ENCODE measurements around the gene DACT1.
A peak's percentile ranks its signal among the peaks of the same experiment; 100 is the strongest.

The DACT1 gene

DNA sequence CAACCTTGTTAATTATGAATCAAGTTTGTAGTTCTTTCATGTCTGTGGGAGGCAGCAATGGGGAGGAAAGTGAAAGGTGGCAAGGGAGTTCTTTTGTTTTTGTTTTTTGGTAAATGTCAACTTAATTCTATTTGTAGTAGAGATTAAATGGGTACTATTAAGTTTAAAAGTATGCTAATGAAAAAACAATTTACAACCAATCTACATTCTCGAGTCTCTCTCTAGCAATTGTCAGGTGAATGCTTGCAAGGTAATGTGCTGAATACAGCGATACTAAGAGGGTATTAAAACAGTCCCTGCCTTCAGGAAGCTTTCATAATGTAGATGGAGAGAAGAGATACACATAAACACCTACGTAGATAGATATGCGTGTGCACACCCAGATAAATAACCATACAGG is 1.6 kb upstream of the DACT1 start:
- DNase-seq (ENCODE audit: low read depth), result no peak

DNA sequence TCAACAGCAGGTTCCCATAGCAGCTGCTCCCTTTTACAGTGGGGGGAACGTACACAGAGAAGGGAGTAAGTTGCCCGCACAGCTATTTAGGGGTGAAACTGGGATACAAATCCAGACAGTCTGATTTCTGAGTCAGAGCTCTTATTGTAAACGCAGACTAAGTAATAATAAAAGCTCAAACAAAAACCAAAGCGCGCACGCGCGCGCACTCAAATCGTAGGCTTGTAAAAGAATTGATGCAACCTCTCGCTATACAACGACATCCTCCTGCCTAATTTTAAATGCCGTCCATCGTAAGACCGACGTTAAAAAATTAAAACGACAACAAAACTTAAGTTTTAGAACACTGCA is 747 bp upstream of the DACT1 start:
- DNase-seq (ENCODE audit: low read depth), result peak; percentile 37

DNA sequence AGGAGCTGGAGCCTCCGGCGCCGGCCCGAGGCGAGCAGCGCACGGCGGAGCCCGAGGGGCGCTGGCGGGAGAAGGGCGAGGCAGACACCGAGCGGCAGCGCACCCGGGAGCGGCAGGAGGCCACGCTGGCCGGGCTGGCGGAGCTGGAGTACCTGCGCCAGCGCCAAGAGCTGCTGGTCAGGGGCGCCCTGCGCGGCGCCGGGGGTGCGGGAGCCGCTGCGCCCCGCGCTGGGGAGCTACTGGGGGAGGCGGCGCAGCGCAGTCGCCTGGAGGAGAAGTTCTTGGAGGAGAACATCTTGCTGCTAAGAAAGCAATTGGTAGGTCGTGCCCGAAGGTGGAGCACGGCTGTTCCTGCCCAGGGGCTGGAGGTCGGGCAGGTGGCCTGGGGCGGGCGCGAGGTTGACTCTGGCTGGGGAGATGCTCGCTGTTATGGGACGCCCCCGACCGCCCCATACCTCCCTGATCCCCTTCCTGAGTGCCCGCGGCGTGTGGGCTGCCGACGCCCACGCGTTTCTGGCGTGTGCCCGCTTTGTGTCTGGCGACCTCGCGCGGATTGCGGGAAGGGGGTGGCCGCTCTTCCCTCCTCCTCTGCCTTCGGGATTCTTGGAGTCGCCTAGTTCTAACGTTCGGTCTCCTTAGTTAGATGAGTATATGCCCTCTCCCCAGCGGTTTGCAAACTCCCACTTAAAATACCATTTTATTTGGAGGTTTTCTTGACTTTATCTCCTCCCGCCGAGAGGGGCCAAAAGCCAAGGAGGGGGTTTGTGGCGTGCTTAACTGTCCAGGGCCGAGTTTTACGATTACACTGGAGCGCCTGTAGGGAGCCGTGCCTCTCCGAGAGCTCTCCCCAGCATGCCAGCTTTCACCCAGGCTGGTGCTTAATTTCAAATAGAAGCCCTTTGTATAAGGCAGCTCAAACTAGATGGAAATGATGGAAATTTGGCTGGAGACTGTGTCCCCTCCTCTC is 752 bp downstream of the DACT1 start:
- DNase-seq (ENCODE audit: low read depth), result no peak

DNA sequence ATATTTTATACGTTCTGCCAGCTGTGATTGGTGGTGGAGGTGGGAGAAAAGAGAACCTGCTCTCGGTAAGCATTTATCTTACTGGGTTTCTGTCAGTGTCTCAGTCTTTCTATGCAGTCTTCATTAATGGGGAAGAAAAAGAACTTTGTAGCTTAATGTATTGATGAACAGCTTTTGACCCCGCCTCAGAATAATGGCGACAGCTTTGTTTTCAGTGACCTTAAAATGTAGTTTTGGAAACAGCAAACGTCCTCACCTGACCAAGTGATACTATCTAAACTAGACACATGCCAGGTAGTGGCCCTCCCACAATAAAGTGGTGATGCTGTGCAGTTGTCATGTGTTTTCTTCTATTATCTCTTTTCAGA is 1.4 kb downstream of the DACT1 start:
- DNase-seq (ENCODE audit: low read depth), result no peak

DNA sequence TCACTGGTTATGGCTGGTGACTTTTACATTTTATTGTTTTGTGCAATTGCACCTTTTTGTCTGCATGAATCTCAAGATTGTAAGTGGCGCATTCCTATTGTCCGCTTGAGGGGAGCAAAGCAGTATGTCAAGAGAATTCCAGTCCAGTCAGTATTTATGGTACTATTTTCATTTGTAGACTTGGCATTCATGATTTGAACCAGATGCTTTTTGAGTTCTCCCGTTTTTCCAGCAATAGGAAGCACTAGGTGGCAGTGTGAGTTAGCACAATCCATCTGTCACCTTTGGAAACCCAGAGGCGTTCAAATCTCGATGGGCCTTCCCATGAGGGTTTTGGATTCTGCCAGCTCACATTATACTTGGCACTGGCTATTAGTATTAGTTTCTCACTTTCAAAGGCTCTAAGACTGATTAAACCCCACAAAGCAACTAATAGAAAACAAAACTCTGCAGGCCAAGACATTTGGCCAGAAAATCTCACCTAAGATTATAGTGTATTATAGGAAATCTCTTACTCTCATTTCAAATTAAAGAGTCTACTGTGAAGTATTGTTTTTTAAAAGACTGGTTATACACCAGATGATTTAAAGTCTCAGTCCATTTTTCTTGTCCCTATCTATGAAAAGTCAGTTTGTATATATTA is 2.2 kb downstream of the DACT1 start:
- peak; percentile 79 for DNase-seq (ENCODE audit: low read depth)

DNA sequence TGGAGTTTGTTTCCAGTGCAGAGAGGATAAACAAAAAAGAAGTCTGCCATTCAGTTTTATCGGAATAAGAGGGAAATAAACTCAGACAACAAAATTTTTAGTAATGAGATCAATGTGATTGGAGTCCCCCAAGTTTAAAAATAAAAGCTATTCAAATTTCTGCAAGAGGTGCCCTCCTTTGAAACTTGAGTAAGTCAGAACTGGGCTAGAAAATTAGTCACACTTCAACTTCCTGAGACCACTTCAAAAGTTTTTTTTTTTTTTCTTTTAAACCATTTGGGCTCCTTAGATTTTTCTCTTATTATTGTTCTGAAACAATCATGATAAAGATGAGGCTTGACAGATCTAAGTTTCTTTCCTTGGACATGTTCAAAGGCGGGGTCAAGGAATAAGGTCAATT is 3.2 kb downstream of the DACT1 start:
- DNase-seq (ENCODE audit: low read depth), result no peak

DNA sequence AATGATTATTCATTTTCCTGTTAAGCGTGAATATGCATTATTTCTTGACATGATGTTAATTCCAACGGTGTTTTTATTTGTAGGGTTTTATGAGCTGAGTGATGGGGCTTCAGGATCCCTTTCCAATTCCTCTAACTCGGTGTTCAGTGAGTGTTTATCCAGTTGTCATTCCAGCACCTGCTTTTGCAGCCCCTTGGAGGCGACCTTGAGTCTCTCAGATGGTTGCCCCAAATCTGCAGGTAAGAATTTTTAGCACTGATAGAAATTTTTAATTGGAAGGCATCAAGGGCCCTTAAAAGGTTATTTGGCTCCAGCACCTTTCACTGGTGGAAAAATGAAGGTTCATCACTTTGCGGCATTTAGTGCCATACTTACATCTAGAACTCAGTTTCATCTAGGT is 3.7 kb downstream of the DACT1 start:
- no peak for DNase-seq (ENCODE audit: low read depth)

DNA sequence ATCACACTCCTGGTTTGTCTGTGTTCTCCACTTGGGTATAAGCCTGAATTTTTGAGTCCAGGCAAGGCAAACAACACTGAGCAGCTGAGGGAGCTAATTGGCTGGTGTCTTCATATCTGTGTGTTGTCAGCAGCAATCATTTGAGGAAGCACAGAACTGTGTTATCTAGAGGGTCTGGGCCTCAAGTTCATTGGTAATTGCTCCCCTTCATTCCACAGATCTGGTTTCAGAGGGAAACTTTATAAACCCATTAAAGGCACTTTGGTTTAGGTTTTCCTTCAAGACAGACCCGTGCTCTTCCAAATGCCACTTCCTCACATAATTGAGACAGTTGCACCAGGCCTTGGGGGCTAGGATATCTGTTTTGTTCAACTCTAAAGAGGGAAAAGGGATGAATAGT is 5.6 kb downstream of the DACT1 start:
- no peak for DNase-seq (ENCODE audit: low read depth)

DNA sequence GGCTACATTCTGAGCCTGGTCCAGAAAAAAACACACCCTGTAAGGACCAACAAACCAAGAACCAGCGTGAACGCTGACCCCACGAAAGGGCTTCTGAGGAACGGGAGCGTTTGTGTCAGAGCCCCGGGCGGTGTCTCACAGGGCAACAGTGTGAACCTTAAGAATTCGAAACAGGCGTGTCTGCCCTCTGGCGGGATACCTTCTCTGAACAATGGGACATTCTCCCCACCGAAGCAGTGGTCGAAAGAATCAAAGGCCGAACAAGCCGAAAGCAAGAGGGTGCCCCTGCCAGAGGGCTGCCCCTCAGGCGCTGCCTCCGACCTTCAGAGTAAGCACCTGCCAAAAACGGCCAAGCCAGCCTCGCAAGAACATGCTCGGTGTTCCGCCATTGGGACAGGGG is 7.9 kb downstream of the DACT1 start:
- DNase-seq (ENCODE audit: low read depth), result no peak

DNA sequence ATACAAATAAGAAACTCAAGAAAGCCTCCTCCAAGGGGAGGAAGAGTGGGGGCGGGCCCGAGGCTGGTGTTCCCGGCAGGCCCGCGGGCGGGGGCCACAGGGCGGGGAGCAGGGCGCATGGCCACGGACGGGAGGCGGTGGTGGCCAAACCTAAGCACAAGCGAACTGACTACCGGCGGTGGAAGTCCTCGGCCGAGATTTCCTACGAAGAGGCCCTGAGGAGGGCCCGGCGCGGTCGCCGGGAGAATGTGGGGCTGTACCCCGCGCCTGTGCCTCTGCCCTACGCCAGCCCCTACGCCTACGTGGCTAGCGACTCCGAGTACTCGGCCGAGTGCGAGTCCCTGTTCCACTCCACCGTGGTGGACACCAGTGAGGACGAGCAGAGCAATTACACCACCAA is 8.7 kb downstream of the DACT1 start:
- DNase-seq (ENCODE audit: low read depth), result no peak

DNA sequence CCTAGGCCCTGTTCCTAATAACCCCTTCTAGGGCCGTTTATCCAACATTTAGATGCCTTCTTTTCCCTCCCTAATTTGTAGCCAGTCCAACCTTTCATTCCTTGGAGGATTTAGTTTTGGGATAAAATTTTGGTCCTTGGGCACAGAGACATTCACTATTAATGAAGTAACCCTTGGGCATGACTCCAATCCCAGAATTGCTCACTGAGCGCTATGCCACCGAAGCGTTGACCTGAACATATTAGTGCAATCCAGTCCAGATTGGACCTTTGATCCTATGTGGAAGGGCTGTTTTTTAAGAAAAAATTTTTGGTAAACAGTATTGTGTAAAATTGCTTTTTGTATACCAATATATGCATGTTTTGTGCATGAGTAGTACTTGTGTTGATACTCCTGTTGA is 10.0 kb downstream of the DACT1 start:
- no peak for DNase-seq (ENCODE audit: low read depth)

DNA sequence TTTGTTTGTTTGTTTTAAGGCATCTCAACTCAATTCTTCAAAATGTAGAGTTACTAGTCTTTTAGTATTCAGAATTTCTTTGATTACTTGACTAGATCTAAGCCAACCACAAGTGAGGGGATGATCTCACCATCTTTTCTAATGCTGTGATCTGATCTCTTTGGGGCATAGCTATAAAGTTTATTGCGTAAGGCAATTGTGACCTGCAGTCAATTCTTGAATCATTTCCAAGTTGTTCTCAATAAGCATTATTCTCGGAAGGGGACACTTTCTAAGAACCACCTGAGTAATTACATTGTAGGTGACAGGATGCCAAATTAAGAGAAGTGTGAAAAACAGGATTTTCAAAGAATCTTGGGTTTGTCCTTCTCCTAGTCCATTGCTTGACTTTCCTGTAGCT is 13.1 kb downstream of the DACT1 start:
- DNase-seq (ENCODE audit: low read depth), result no peak

DNA sequence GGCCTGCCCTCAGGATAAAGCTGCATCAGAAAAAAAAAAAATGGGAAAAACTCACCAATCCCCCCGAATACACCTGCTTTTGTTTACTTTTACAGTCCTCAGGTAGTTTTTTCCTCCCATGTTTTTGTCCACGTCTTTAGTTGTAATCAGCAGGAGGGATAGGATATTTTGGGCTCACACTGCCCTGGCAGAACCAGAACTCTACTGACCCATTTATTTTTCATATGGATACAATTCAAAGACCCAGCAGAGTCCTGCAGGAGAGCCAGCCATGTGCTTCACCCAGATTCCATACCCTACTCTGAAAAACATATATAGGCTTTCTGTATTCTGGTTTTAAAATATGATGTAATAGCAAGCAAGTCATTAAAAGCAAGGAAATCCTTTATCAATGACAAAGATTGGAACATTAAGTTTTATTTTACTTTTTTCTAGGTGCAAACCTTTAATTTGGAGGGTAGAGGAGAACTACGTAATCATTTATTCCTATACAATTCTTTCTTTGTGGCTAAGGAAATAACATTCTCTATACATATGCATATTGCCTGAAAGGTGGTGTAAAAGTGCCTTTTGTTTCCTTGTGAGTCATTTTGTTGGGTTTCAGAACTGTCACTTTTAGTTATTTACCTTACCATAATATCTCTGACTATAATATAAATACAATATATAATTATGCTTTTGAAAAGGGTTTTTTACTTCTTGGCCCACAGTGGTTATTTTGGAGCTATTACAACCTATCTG is 19.1 kb downstream of the DACT1 start:
- no peak for DNase-seq (ENCODE audit: low read depth)

DNA sequence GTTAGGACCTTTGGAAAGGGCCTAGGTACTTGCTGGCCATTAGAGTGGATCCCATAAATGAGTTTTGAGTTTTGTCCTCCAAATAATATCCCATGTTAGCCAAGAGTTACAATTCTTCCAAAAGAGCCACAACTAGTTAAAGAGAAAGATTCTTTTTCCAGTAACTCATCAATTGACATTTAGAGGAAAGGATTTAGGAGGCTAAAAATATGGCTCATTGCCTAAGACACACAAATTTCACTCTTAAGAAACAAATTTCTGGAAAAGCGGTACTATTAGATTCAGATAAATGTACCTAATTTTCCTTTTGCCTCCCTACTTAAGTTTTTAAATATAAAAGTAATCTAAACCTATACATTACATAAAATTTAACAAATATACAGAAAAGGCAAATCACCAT is 21.3 kb downstream of the DACT1 start:
- DNase-seq (ENCODE audit: low read depth), result no peak

DNA sequence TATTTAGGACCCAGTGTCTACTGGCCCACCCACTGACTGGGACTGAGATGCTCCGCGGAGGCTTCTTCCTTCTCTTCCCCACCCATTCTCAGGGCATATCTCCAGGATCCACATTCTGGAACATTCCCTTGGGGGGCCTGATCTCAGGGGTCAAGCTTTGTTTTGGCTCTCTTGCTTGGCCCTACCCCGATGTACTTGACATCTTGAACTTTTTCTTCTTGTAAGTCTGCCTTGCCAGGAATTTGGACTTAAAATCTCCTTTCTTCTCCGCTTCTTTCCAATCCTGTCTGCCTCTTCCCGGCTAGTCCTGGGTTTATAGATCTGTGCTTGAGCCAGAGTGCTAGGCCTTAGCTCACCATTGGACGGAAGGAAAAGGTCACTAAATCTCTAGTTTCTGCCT is 22.1 kb downstream of the DACT1 start:
- DNase-seq (ENCODE audit: low read depth), result no peak

DNA sequence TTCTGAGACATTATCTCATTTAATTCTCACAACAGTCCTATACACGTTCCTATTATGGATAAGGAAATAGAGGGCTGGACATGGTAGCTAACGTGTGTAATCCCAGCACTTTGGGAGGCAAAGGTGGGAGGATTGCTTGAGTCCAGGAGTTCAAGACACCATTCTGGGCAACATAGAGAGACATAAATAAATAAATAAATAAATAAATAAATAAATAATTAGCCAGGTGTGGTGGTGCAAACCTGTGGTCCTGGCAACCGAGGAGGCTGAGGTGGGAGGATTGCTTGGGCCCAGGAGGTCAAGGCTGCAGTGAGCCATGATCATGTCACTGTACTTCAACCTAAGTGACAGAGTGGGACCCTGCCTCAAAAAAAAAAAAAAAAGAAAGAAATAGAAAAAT is 22.6 kb downstream of the DACT1 start:
- no peak for DNase-seq (ENCODE audit: low read depth)

DNA sequence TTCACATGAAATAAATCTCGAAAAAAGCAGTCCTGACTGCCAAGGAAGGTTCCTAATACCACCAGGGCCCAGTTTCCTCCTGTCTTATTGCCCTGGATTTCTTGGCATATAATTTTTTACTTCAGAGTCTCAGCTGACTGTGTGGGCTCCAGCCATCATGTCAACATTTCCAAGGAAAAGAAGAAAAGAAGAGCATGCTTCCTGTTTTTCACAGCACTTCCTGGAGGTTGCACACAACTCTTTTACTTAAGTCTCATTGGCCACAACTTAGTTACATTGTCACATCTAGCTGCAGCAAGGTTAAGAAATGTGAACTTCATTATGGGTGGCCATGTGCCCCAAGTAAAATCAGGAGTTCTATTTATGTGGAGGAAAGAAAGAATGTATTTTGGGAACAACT is 24.3 kb downstream of the DACT1 start:
- DNase-seq (ENCODE audit: low read depth), result no peak

DNA sequence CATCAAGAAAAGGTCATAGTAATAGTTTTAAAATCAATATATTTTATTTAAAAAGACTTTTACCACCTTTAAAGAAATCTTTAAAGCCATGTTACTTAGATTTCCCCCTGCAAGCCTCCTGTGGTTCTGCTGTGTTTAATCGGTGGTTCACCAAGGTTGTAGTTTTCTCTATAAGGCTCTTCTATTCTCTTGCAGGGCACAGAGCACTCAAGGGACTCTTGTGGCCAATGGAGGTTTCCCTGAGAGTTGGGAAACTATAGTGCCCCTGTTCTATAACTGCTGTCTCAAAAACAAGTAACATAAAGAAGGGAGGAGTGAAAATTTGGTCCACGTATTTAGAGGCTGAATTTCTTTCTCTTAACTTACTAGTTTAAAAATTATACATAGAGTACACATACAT is 25.0 kb downstream of the DACT1 start:
- no peak for DNase-seq (ENCODE audit: low read depth)

DNA sequence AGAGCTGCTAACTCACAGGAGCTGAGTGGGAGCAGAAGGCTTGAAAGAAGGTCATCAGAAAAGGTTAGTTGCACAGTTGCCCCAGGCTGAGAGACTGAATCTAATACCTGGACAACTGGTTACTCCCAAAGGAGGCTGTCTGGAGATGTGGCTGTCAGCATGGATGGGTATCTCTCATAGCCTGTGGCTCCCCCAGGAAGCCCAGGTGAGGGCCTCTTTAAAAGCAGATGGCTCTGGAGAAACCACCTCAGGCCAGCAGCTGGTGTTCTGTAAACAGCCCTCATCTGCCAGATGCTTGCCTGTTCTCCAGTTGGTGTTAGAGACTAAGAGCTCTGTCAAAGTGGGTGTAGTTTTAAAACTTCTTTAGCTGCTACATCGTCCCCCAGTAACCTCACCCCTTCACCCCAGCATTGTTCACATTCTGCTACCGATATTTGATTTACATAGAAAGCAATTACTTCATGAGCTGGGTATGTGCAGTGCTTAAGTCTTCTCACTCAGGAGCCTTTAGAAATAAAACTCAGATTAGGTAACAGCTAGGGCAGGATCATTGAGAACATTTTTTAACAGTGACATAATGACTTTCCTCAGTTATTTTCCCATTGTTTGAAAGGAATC is 25.8 kb downstream of the DACT1 start:
- peak; percentile 42 for DNase-seq (ENCODE audit: low read depth)

DNA sequence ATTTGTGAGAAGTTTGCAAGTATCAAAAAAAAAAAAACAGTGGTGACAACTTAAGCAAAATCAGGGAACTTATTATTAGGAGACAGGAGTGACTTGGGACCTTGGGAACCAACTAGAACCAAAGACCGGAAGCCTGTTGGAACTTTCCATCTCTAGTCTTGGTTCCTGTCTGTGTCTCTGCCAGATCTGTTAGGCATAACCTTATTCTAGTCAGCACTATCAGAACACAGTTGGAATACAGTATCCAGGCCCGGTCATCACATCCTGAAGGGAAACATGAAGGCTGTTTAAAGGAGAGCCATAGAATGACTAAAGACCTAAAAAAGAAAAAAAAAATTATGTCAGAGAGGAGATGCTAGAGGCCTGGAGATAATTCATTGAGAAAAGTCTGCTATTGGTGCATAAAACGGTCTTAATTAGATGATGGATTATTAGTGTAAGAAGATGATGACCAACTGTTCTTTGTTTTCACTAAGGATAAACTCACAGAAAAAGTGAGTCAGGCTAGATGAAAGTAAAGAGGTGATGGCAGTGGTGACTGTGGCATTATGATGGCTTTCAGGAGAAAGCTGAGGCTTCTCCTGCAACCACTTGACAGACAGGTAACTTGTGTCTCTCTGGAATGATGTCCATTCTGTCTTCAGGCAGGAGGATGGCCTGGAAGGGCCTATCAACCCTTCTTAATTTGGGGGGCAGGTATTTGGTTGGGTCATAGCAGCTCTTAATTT is 28.2 kb downstream of the DACT1 start:
- DNase-seq (ENCODE audit: low read depth), result no peak

DNA sequence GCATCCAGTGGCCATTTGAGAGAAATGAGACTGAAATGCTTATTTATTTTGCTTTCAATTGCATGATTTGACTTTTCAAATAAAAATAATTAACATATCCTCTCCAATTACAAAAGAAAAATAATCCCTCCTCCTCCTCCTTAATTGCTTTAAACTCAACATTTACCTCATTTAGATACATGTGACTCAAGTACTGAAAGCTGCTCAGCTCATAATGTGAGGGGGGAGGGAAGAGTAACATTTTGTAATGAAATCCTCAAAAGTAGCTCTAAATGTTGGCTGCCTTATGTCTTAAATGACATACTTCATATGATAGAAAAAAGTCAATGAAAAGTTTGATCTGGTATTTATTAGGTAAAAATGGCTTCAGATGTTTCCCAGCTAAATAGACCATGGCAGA is 29.0 kb downstream of the DACT1 start:
- DNase-seq (ENCODE audit: low read depth), result no peak

DNA sequence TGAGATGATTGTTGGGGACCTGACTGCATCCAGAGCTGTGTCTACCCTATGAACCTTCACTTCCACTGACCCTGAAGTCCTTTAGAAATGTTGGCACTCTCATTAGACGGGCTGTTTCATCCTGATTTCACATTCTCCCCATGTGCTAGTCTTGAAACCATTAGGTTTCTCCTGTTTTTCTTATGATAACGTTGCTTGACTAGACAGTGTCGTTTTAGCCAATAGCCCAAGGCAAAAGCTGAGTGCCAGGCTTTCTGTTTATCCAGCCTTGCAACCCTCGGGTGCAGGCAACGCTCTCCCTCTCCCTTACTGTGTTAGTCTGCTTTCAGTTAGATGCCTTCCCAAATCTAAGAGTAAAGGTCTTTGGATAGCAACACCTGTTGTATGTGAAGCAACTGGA is 30.1 kb downstream of the DACT1 start:
- no peak for DNase-seq (ENCODE audit: low read depth)

Data from GM04504 (cell line).